ENCODE data around the gene MAP7. TPM values are rescaled to one million over a fixed set of nuclear protein-coding genes. Genes with fewer than 3 reads are reported as not detected.

MAP7 gene
- total and polyA plus RNA-seq, 2 experiments from 2014 or later = 44.7 to 49.2 TPM

GRCh38 chr6:136468711-136469110 lies 81.5 kb downstream of the MAP7 start (continued):
- no peak for TF ChIP-seq NANOG (IDR thresholded peaks at IDR 0.05; ENCODE audit: borderline replicate concordance)
- no peak for TF ChIP-seq JUNB (IDR thresholded peaks at IDR 0.05; ENCODE audit: unreplicated experiment)
- no peak for TF ChIP-seq ZNF331 (CRISPR knock-in tag; IDR thresholded peaks at IDR 0.05; ENCODE audit: low read depth)
- TF ChIP-seq ZNF114 (CRISPR knock-in tag; IDR thresholded peaks at IDR 0.05) = no peak

DNA sequence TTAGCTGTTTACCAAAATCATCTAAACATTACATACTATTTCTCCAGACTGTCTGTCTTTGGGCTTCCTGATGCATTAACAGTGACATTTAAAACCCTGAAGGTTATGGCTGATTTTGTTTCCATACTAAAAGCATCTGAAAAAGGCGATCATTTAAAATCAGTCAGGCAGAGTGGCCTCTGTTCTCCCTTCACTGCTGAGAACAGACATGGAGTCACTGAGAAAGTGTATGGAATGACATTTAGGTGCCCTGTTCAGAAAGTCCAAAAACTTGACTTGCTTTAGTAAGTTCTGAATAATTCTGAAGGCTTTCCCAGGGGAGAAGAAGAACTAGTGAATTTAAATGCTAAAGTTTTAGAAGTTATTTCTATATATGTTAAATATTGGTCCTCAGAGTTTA lies 83.0 kb downstream of the MAP7 start:
- DNase-seq (ENCODE audit: low spot score) = no peak
- H3K4me3 Mint-ChIP-seq = no peak overlapping the region
- no peaks in the 10 kb centered on the region for H3K36me3 Mint-ChIP-seq (ENCODE audit: low read depth)
- H3K79me2 ChIP-seq (replicated peaks; ENCODE audit: insufficient read depth) = peaks cover 63% of the 10 kb centered on the region
- no peaks in the 10 kb centered on the region for H3K9me3 Mint-ChIP-seq
- peak overlapping the region; percentile 6; the same call in 1 of the 2 replicates for H3K4me2 ChIP-seq
- no peak for TF ChIP-seq NANOG (IDR thresholded peaks at IDR 0.05; ENCODE audit: borderline replicate concordance)
- TF ChIP-seq, protein P1, sequence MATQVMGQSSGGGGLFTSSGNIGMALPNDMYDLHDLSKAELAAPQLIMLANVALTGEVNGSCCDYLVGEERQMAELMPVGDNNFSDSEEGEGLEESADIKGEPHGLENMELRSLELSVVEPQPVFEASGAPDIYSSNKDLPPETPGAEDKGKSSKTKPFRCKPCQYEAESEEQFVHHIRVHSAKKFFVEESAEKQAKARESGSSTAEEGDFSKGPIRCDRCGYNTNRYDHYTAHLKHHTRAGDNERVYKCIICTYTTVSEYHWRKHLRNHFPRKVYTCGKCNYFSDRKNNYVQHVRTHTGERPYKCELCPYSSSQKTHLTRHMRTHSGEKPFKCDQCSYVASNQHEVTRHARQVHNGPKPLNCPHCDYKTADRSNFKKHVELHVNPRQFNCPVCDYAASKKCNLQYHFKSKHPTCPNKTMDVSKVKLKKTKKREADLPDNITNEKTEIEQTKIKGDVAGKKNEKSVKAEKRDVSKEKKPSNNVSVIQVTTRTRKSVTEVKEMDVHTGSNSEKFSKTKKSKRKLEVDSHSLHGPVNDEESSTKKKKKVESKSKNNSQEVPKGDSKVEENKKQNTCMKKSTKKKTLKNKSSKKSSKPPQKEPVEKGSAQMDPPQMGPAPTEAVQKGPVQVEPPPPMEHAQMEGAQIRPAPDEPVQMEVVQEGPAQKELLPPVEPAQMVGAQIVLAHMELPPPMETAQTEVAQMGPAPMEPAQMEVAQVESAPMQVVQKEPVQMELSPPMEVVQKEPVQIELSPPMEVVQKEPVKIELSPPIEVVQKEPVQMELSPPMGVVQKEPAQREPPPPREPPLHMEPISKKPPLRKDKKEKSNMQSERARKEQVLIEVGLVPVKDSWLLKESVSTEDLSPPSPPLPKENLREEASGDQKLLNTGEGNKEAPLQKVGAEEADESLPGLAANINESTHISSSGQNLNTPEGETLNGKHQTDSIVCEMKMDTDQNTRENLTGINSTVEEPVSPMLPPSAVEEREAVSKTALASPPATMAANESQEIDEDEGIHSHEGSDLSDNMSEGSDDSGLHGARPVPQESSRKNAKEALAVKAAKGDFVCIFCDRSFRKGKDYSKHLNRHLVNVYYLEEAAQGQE (IDR thresholded peaks at IDR 0.05; ENCODE audit: unreplicated experiment) = no peak
- no peak for TF ChIP-seq ZNF114 (CRISPR knock-in tag; IDR thresholded peaks at IDR 0.05)
- no peak for TF ChIP-seq ZNF331 (CRISPR knock-in tag; IDR thresholded peaks at IDR 0.05; ENCODE audit: low read depth)
- TF ChIP-seq, protein P2, sequence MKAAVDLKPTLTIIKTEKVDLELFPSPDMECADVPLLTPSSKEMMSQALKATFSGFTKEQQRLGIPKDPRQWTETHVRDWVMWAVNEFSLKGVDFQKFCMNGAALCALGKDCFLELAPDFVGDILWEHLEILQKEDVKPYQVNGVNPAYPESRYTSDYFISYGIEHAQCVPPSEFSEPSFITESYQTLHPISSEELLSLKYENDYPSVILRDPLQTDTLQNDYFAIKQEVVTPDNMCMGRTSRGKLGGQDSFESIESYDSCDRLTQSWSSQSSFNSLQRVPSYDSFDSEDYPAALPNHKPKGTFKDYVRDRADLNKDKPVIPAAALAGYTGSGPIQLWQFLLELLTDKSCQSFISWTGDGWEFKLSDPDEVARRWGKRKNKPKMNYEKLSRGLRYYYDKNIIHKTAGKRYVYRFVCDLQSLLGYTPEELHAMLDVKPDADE (IDR thresholded peaks at IDR 0.05) = no peak
- TF ChIP-seq ZNF462 (CRISPR knock-in tag; IDR thresholded peaks at IDR 0.05) = no peak
- 0 out of 2 replicates have a peak overlapping the region, but pooled peaks have one; percentile 33 for H3K27ac ChIP-seq (ENCODE audit: low read depth)
- ATAC-seq = no peak
- H3F3A ChIP-seq (replicated peaks; ENCODE audit: low read depth) = no peaks in the 10 kb centered on the region
- no peak overlapping the region for H3K4me3 ChIP-seq
- H4K20me1 ChIP-seq (replicated peaks; ENCODE audit: insufficient read depth) = peaks cover under 1% of the 10 kb centered on the region; the same call in 1 of the 2 replicates
- H3K27me3 Mint-ChIP-seq (ENCODE audit: insufficient read depth, low read depth, poor library complexity) = no peaks in the 10 kb centered on the region
- H3K36me3 ChIP-seq (ENCODE audit: insufficient read depth) = no peaks in the 10 kb centered on the region
- H3K4me1 Mint-ChIP-seq = peaks cover 61% of the 10 kb centered on the region
- no peaks in the 10 kb centered on the region for H3K9me2 ChIP-seq (ENCODE audit: insufficient read depth)
- H3K27ac Mint-ChIP-seq = no peak overlapping the region
- no peak overlapping the region for H2AFZ ChIP-seq
- H3K4me1 ChIP-seq (ENCODE audit: insufficient read depth) = peaks cover 46% of the 10 kb centered on the region
- no peaks in the 10 kb centered on the region for H3K27me3 ChIP-seq (ENCODE audit: insufficient read depth)
